Choroid plexus epithelial cell (primary cell): Measurements from ENCODE around the gene TBCD.

Experiments
- DNase-seq: peaks from one replicate; pipeline ENCODE4 v3.0.0-alpha.2; 2010; ENCODE audit warnings: low read depth
- H3K4me3 ChIP-seq: 2 replicates; pipeline ENCODE4 v1.5.1; 2011; ENCODE audit warnings: low read depth, mild to moderate bottlenecking, control low read depth, low read length, moderate library complexity
- TF ChIP-seq, protein P1 (sequence below): conservative IDR thresholded peaks from 2 replicates; pipeline ENCODE4 v1.5.1; 2011; ENCODE audit warnings: low read depth, mild to moderate bottlenecking, control low read depth, inconsistent platforms, low read length, moderate library complexity

Gene TBCD

DNA sequence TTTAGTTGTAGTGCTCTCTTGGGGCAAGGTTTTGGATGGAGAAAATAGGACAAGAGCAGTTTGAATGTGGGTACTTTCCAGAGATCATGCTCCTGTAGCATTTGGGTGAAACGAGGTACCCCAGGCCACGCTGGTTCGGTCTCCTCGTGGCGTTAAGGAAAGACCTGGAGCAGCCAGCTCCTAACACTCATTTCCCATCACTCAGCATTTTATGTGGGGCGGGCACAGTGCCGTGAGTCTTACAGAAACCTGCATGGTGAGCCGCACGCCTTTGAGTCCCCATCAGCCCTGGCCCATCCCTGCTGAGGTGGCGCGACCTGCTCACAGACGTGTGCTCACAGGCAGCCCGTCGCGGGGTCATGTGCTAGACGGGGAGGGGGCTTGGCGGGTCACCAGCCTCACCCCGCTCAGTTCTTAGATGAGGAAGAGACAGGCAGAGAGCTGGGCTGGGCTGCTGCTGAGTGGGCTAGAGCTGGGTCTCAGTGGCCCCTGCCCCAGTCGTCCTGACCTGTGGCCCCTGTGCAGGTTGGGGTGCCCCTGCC, 37.3 kb downstream of the TBCD start:
- TF ChIP-seq, protein P1, sequence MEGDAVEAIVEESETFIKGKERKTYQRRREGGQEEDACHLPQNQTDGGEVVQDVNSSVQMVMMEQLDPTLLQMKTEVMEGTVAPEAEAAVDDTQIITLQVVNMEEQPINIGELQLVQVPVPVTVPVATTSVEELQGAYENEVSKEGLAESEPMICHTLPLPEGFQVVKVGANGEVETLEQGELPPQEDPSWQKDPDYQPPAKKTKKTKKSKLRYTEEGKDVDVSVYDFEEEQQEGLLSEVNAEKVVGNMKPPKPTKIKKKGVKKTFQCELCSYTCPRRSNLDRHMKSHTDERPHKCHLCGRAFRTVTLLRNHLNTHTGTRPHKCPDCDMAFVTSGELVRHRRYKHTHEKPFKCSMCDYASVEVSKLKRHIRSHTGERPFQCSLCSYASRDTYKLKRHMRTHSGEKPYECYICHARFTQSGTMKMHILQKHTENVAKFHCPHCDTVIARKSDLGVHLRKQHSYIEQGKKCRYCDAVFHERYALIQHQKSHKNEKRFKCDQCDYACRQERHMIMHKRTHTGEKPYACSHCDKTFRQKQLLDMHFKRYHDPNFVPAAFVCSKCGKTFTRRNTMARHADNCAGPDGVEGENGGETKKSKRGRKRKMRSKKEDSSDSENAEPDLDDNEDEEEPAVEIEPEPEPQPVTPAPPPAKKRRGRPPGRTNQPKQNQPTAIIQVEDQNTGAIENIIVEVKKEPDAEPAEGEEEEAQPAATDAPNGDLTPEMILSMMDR, result no peak
- H3K4me3 ChIP-seq, result no peak overlapping the region
- DNase-seq, result no peak

GRCh38 chr17:82789806-82790205, 37.9 kb downstream of the TBCD start:
- no peak overlapping the region for H3K4me3 ChIP-seq
- no peak for DNase-seq
- TF ChIP-seq, protein P1, result no peak

DNA sequence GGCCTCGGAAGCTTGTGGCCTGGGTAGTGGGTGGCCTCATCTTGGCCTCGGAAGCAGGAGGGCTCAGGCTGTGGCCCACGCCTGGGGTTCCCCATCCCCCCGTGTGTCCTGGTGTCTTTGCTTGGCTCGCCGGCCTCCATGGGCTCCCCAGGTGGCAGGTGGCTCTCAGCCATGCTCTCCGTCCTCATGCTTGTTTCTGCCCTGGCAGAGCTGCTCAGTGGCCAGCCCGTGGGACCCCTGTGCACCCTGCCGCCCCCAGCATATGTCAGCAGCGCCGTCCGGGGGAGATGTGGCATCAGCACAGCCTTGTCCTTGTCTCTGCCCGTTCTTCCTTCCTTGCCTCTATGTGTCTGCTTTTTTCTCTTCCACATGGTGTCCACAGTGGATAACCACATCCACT, 38.5 kb downstream of the TBCD start:
- TF ChIP-seq, protein P1, result no peak
- DNase-seq, result no peak
- no peak overlapping the region for H3K4me3 ChIP-seq

DNA sequence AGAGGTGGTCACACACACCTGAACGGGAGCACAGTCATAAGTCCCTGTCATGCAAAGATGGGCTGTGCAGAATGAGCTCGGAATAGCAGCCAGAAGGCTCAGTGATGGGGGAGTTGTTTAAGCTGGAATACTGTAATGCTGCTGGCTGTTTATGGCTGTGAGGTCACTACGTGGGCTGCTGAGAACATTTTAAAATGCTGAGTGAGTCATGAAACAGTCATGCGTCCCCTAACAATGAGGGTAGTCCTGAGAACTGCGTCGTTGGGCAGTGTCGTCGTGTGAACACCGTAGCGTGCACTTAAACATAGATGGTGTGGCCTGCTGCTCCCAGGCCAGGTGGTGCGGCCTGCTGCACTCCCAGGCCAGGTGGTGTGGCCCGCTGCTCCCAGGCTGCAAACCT, 39.7 kb downstream of the TBCD start:
- peak; percentile 84 for DNase-seq
- TF ChIP-seq, protein P1, result no peak
- no peak overlapping the region for H3K4me3 ChIP-seq

- no peak overlapping the region for H3K4me3 ChIP-seq
- TF ChIP-seq, protein P1, result no peak
- DNase-seq, result no peak
Measured at GRCh38 chr17:82793974-82794630, 42.2 kb downstream of the TBCD start.

GRCh38 chr17:82794781-82795482, 43.1 kb downstream of the TBCD start:
- peak; percentile 45 for DNase-seq
- TF ChIP-seq, protein P1, result no peak
- no peak overlapping the region for H3K4me3 ChIP-seq
